Lower leg skin (tissue), 3 donors: ENCODE data around the gene PLEKHG3.

Experiments used
- CTCF ChIP-seq, 3 donors: fragments of 450-650 bp; IDR thresholded peaks; one replicate each; pipeline ENCODE4 v1.5.1; 2016; ENCODE audit warnings: antibody characterized with exemption in 3 of 3, mild to moderate bottlenecking in 3 of 3, moderate library complexity in 2 of 3
- POLR2A ChIP-seq, 2 donors: fragments of 450-650 bp; IDR thresholded peaks; one replicate each; pipeline ENCODE4 v1.6.1; 2016 to 2017; ENCODE audit warnings: antibody characterized with exemption in 2 of 2, mild to moderate bottlenecking in 1 of 2, moderate library complexity in 1 of 2

- no peak for TF ChIP-seq POLR2A (IDR thresholded peaks at IDR 0.05)
- no peak for TF ChIP-seq CTCF (IDR thresholded peaks at IDR 0.05)
These were observed 56.7 kb downstream of the PLEKHG3 start for GRCh38 chr14:64760916-64761315.
